ENCODE measurements around the gene FBXO36.

FBXO36 gene

GRCh38 chr2:230050136-230050535 is 127.8 kb downstream of the FBXO36 start:
- Histone ChIP-seq H3K4me3 (ENCODE audit: low read length) (no peak overlapping the region), H3K27ac (ENCODE audit: low read depth, low read length) (no peak overlapping the region), H3K27me3 (ENCODE audit: insufficient read depth, low read length) (no peaks in the 10 kb centered on the region), H3K9me3 (ENCODE audit: insufficient read depth, low read depth, low read length) (no peaks in the 10 kb centered on the region), H3K9ac (ENCODE audit: low read depth, low read length) (no peak overlapping the region), H3K4me1 (ENCODE audit: insufficient read depth, low read length) (no peaks in the 10 kb centered on the region), H3K36me3 (ENCODE audit: insufficient read depth, low read length) (no peaks in the 10 kb centered on the region)
- WGBS, result 90% methylated on average over 3 of the region's 3 CpGs

GRCh38 chr2:230052299-230052698 is 130.0 kb downstream of the FBXO36 start:
- H3K4me1 ChIP-seq (ENCODE audit: insufficient read depth, low read length), result no peaks in the 10 kb centered on the region
- no CpG with 5 or more reads among the region's 2 CpGs for WGBS
- H3K4me3 ChIP-seq (ENCODE audit: low read length), result no peak overlapping the region
- H3K9ac ChIP-seq (ENCODE audit: low read depth, low read length), result no peak overlapping the region
- H3K9me3 ChIP-seq (ENCODE audit: insufficient read depth, low read depth, low read length), result no peaks in the 10 kb centered on the region
- H3K27ac ChIP-seq (ENCODE audit: low read depth, low read length), result no peak overlapping the region
- H3K27me3 ChIP-seq (ENCODE audit: insufficient read depth, low read length), result no peaks in the 10 kb centered on the region
- H3K36me3 ChIP-seq (ENCODE audit: insufficient read depth, low read length), result no peaks in the 10 kb centered on the region

- H3K9me3 ChIP-seq (ENCODE audit: insufficient read depth, low read depth, low read length), result no peaks in the 10 kb centered on the region
- H3K27me3 ChIP-seq (ENCODE audit: insufficient read depth, low read length), result no peaks in the 10 kb centered on the region
- no peaks in the 10 kb centered on the region for H3K4me1 ChIP-seq (ENCODE audit: insufficient read depth, low read length)
- no peaks in the 10 kb centered on the region for H3K36me3 ChIP-seq (ENCODE audit: insufficient read depth, low read length)
- no peak overlapping the region for H3K27ac ChIP-seq (ENCODE audit: low read depth, low read length)
- H3K4me3 ChIP-seq (ENCODE audit: low read length), result no peak overlapping the region
- no peak overlapping the region for H3K9ac ChIP-seq (ENCODE audit: low read depth, low read length)
- whole genome bisulfite sequencing, result 91% methylated on average over 2 of the region's 2 CpGs
These were observed 131.6 kb downstream of the FBXO36 start for GRCh38 chr2:230053753-230054478.

- WGBS, result 93% methylated on average over 3 of the region's 3 CpGs
- Histone ChIP-seq H3K36me3 (ENCODE audit: insufficient read depth, low read length) (no peaks in the 10 kb centered on the region), H3K9ac (ENCODE audit: low read depth, low read length) (no peak overlapping the region), H3K9me3 (ENCODE audit: insufficient read depth, low read depth, low read length) (no peaks in the 10 kb centered on the region), H3K4me1 (ENCODE audit: insufficient read depth, low read length) (no peaks in the 10 kb centered on the region), H3K27me3 (ENCODE audit: insufficient read depth, low read length) (no peaks in the 10 kb centered on the region), H3K4me3 (ENCODE audit: low read length) (no peak overlapping the region), H3K27ac (ENCODE audit: low read depth, low read length) (no peak overlapping the region)
These were observed 138.5 kb downstream of the FBXO36 start for GRCh38 chr2:230060672-230061293.
